Mesodermal cell (in vitro differentiated cells): ENCODE data around the gene CRISP1.
"Not testable (repeated sequence)": the region's sequence is repeated elsewhere in the genome, so short reads cannot be mapped to it uniquely, and the experiment has no call there.

Source experiments
- H3K27ac ChIP-seq: 2 replicates; pipeline ENCODE4 v1.7.0; 2013; ENCODE audit warnings: mild to moderate bottlenecking, low read depth, low read length, moderate library complexity; ENCODE audit not compliant: severe bottlenecking
- H3K36me3 ChIP-seq: 2 replicates; pipeline ENCODE4 v1.7.1; 2013; ENCODE audit warnings: mild to moderate bottlenecking, low read length, moderate library complexity; ENCODE audit not compliant: control insufficient read depth, insufficient read depth
- H3K4me1 ChIP-seq: one replicate; pipeline ENCODE4 v1.7.1; 2013; ENCODE audit warnings: mild to moderate bottlenecking, low read length; ENCODE audit not compliant: insufficient read depth, control insufficient read depth, poor library complexity, severe bottlenecking
- H3K4me3 ChIP-seq: 2 replicates; pipeline ENCODE4 v1.7.0; 2013; ENCODE audit warnings: low read length, control low read depth, mild to moderate bottlenecking; ENCODE audit not compliant: insufficient read depth, poor library complexity, severe bottlenecking; ENCODE audit errors: extremely low read depth
- H3K9me3 ChIP-seq: 2 replicates; pipeline ENCODE4 v1.7.1; 2013; ENCODE audit warnings: mild to moderate bottlenecking, low read length, moderate library complexity; ENCODE audit not compliant: control insufficient read depth
- WGBS, 2 experiments: methylation state at CpG; one replicate each; pipeline ENCODE4 v1.1.5; 2013; ENCODE audit warnings: missing lambda C conversion rate in 2 of 2; ENCODE audit not compliant: insufficient coverage in 2 of 2; 5-methylcytosine and 5-hydroxymethylcytosine counted together

CRISP1 gene

GRCh38 chr6:49799090-49799489 lies 67.2 kb downstream of the CRISP1 start:
- H3K9me3 ChIP-seq, result no peaks in the 10 kb centered on the region
- H3K4me3 ChIP-seq, result no peak overlapping the region
- no peak overlapping the region for H3K27ac ChIP-seq
- no CpG with 5 or more reads among the region's 1 CpG for WGBS, 2 experiments
- no peaks in the 10 kb centered on the region for H3K4me1 ChIP-seq
- H3K36me3 ChIP-seq, result no peaks in the 10 kb centered on the region

- H3K4me3 ChIP-seq, H3K9me3 ChIP-seq, H3K4me1 ChIP-seq, H3K27ac ChIP-seq, H3K36me3 ChIP-seq: not testable (repeated sequence)
- 59 to 60% methylated on average over 13 of the region's 21 CpGs for WGBS, 2 experiments
Measured at GRCh38 chr6:49796842-49797455, 69.4 kb downstream of the CRISP1 start.

- H3K4me3 ChIP-seq, result no peak overlapping the region
- no peaks in the 10 kb centered on the region for H3K36me3 ChIP-seq
- H3K4me1 ChIP-seq, result no peaks in the 10 kb centered on the region
- no peak overlapping the region for H3K27ac ChIP-seq
- H3K9me3 ChIP-seq, result no peaks in the 10 kb centered on the region
- WGBS, 2 experiments, result 83 to 87% methylated on average over 1 to 2 of the region's 2 CpGs
Measured at GRCh38 chr6:49790341-49790740, 76.0 kb downstream of the CRISP1 start.

GRCh38 chr6:49787176-49787575 lies 79.2 kb downstream of the CRISP1 start, which contains the start of gene PGK2:
Gene PGK2, minus strand, starts transcription at chr6:49787285. Its CDS starts 98 bp downstream, at chr6:49787187.
- no peaks in the 10 kb centered on the region for H3K4me1 ChIP-seq
- WGBS, 2 experiments, result 81 to 86% methylated on average over 3 to 7 of the region's 8 CpGs
- H3K9me3 ChIP-seq, result no peaks in the 10 kb centered on the region
- no peak within 1 kb of the TSS for H3K4me3 ChIP-seq
- no peaks in the 10 kb centered on the region for H3K36me3 ChIP-seq
- no peak within 1 kb of the TSS for H3K27ac ChIP-seq

- no peak overlapping the region for H3K27ac ChIP-seq
- no peaks in the 10 kb centered on the region for H3K4me1 ChIP-seq
- H3K4me3 ChIP-seq, result no peak overlapping the region
- no peaks in the 10 kb centered on the region for H3K9me3 ChIP-seq
- H3K36me3 ChIP-seq, result no peaks in the 10 kb centered on the region
Measured at GRCh38 chr6:49784272-49784671, 82.1 kb downstream of the CRISP1 start.
